Testis (tissue), 3 donors: ENCODE data around the gene PLCH2. TPM values are rescaled to one million over a fixed set of nuclear protein-coding genes. Genes with fewer than 3 reads are reported as not detected.

Source experiments
- DNase-seq: peaks from one replicate; pipeline ENCODE4 v3.0.0-alpha.2; 2019
- H3K27ac ChIP-seq, 2 donors: fragments of 200-600 bp; sonication (generic); one replicate each; pipeline ENCODE4 v1.5.1; 2019
- H3K27me3 ChIP-seq: fragments of 200-600 bp; sonication (generic); one replicate; pipeline ENCODE4 v1.5.1; 2019
- H3K36me3 ChIP-seq: fragments of 200-600 bp; sonication (generic); one replicate; pipeline ENCODE4 v1.5.1; 2017; ENCODE audit warnings: low read depth; ENCODE audit errors: missing control alignments
- H3K4me1 ChIP-seq: fragments of 200-600 bp; sonication (generic); one replicate; pipeline ENCODE4 v1.5.1; 2019
- H3K4me3 ChIP-seq, 2 donors: fragments of 200-600 bp; sonication (generic); one replicate each; pipeline ENCODE4 v1.5.1; 2017 to 2019
- H3K9me3 ChIP-seq: fragments of 200-600 bp; sonication (generic); one replicate; pipeline ENCODE4 v1.5.1; 2017
- POLR2A ChIP-seq: fragments of 450-650 bp; IDR thresholded peaks from one replicate; pipeline ENCODE4 v1.6.1; 2017; ENCODE audit warnings: antibody characterized with exemption, mild to moderate bottlenecking, moderate library complexity
- WGBS, 2 donors: methylation state at CpG; one replicate each; pipeline ENCODE4 v1.1.5; 2018; 5-methylcytosine and 5-hydroxymethylcytosine counted together
- intact Hi-C: fragments of 100-400 bp; cut with DNase I; formaldehyde crosslinking; loops from one replicate; pipeline ENCODE4 v1.15.1; 2023; ENCODE audit warnings: low total_unique reads
- polyA plus RNA-seq: library from polyadenylated mRNA; stranded (reverse); fragments of 350-450 nt; fragmentation: Illumina TruSeq; extraction: RNeasy Lipid Tissue Mini Kit (QIAGEN cat#74804); gene quantifications from one replicate; pipeline ENCODE4 v1.2.3, GENCODE V29; 2014; ENCODE audit warnings: low read depth, low replicate concordance; ENCODE audit not compliant: insufficient read depth
- total RNA-seq, 2 donors: library from RNA; depleted of rRNA; stranded (reverse); fragments of >200 nt; gene quantifications; one replicate each; pipeline ENCODE4 v1.2.3, GENCODE V29; 2016
- TF ChIP-seq, protein P1 (sequence below), 3 experiments: fragments of 450-650 bp in 2 of 3; fragments of 200-600 bp in 1 of 3; sonication (generic) in 1 of 3; IDR thresholded peaks; one replicate each; pipeline ENCODE4 v1.5.1; 2016 to 2019; ENCODE audit warnings: antibody characterized with exemption in 3 of 3, mild to moderate bottlenecking in 2 of 3, moderate library complexity in 1 of 3

The PLCH2 gene
- total and polyA plus RNA-seq, 3 donors from 2014 or later = 2.7 to 6.5 (median 5.7) TPM

DNA sequence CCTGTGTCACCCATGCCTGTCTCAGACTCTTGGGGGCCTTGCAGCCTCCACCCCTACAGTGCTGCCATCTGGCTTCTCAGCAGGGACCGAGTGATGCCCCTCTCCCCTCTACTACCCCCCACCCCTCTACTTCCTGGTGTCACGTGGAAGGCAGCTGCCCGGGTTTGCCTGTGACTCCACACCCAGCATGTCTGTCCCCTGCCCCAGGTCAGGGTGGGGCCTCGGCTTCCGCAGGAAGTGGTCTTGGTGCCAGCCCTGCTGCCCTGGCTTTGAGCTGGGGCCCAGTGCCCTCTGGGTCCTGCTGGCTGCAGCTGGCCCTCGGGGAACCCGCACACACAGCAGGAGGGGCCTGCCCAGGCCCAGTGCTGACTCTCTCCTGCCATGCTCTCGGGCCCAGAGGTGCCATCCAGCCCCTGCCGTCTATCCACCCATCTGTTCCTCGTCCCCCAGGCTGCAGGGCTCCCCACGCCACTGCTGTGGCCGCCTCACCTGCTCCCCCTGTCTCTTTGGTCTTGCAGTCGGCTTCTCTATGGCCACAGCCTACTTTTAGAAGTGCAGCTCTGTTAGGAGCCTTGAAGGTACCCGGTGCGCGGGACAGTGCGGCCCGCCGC is 24.0 kb downstream of the PLCH2 start:
- TF ChIP-seq, protein P1, sequence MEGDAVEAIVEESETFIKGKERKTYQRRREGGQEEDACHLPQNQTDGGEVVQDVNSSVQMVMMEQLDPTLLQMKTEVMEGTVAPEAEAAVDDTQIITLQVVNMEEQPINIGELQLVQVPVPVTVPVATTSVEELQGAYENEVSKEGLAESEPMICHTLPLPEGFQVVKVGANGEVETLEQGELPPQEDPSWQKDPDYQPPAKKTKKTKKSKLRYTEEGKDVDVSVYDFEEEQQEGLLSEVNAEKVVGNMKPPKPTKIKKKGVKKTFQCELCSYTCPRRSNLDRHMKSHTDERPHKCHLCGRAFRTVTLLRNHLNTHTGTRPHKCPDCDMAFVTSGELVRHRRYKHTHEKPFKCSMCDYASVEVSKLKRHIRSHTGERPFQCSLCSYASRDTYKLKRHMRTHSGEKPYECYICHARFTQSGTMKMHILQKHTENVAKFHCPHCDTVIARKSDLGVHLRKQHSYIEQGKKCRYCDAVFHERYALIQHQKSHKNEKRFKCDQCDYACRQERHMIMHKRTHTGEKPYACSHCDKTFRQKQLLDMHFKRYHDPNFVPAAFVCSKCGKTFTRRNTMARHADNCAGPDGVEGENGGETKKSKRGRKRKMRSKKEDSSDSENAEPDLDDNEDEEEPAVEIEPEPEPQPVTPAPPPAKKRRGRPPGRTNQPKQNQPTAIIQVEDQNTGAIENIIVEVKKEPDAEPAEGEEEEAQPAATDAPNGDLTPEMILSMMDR (IDR thresholded peaks at IDR 0.05) = no peak
- TF ChIP-seq POLR2A = no peak
- Histone ChIP-seq H3K4me1 (no peaks in the 10 kb centered on the region), H3K4me3 (no peak overlapping the region), H3K36me3 (no peaks in the 10 kb centered on the region), H3K27me3 (no peaks in the 10 kb centered on the region), H3K27ac (no peak overlapping the region), H3K9me3 (no peaks in the 10 kb centered on the region)
- DNase-seq = no peak
- 74 to 75% methylated on average over 5 to 19 of the region's 19 CpGs for WGBS, 2 donors
- intact Hi-C loops = no loop called here

DNA sequence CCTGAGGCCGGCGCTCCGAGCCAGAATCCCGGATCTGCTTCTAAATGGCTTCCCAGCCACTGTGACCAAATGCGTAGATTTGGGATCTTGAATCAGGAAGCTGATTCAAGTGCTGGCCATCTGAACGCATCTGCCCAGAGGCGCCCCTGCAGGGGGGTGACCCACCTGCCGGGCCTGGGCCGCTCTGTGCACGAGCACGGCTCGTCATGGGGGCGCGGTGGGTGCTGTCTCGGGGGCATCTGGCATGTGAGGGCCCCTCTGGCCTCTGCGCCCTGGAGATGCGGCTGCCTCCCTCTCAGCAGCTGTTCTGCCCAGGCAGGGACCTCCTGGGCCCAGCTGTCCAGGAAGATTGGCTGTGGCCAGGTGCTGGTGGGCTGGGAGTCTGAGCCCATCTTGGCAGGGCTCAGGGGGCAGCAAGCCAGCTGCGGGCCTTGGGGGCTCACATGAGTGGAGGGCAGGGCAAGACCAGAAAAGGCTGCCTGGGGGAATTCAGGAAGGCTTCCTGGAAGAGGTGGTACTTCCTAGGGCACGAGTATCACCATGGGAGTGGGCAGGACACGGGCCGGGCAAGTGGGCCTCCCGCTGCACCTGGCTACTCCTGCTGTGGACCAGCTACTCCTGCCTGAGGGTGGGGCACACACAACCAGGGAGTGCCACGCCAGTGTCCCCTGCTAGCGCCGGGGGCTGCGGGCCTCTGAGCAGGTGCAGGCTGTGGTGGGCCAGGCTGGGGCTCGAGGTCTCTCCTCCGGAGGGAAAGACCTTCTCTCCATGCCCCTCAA is 25.1 kb downstream of the PLCH2 start:
- 69 to 75% methylated on average over 19 to 28 of the region's 28 CpGs for WGBS, 2 donors
- Histone ChIP-seq H3K27me3 (no peaks in the 10 kb centered on the region), H3K27ac (no peak overlapping the region)

DNA sequence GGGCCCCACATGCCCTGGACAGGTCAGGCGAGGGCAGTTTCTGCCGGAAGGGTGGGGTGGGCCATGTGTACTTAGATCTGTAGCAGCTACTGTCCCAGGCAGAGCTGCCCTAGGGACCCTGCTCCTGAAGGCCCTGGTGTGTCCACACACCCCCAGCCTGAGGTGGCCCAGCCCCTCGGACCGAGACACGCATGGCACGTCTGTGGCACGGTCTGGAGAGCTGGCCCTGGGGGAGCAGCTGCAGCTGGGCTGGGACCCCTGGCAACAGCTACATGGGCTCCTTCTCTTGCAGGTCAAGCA is 25.7 kb downstream of the PLCH2 start:
- 60 to 79% methylated on average over 7 of the region's 7 CpGs for WGBS, 2 donors
- H3K9me3 ChIP-seq = no peaks in the 10 kb centered on the region
- no peaks in the 10 kb centered on the region for H3K36me3 ChIP-seq
- no peaks in the 10 kb centered on the region for H3K4me1 ChIP-seq
- intact Hi-C loops = no loop called here
- H3K4me3 ChIP-seq = no peak overlapping the region
- no peak overlapping the region for H3K27ac ChIP-seq
- no peaks in the 10 kb centered on the region for H3K27me3 ChIP-seq
- DNase-seq = no peak
- no peak for TF ChIP-seq POLR2A
- TF ChIP-seq, protein P1 (IDR thresholded peaks at IDR 0.05) = no peak

More for the DNA sequence above, 25.1 kb downstream of the PLCH2 start:
- TF ChIP-seq, protein P1 (IDR thresholded peaks at IDR 0.05) = no peak
- no peak for TF ChIP-seq POLR2A
- intact Hi-C loops = no loop called here
- no peak overlapping the region for H3K4me3 ChIP-seq
- no peak for DNase-seq
- H3K36me3 ChIP-seq = no peaks in the 10 kb centered on the region
- H3K9me3 ChIP-seq = no peaks in the 10 kb centered on the region
- H3K4me1 ChIP-seq = no peaks in the 10 kb centered on the region

DNA sequence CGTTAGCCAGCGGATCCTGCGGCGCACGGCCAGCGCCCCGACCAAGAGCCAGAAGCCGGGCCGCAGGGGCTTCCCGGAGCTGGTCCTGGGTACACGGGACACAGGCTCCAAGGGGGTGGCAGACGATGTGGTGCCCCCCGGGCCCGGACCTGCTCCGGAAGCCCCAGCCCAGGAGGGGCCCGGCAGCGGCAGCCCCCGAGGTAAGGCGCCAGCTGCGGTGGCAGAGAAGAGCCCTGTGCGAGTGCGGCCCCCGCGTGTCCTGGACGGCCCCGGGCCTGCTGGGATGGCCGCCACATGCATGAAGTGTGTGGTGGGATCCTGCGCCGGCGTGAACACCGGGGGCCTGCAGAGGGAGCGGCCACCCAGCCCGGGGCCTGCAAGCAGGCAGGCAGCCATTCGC is 26.1 kb downstream of the PLCH2 start:
- H3K27me3 ChIP-seq = no peaks in the 10 kb centered on the region
- H3K4me3 ChIP-seq = no peak overlapping the region
- H3K36me3 ChIP-seq = no peaks in the 10 kb centered on the region
- no peaks in the 10 kb centered on the region for H3K4me1 ChIP-seq
- no peak for DNase-seq
- no peak overlapping the region for H3K27ac ChIP-seq
- WGBS, 2 donors = 83% methylated on average over 34 of the region's 34 CpGs; no CpG with 5 or more reads in 1 of the 2 donors
- no peaks in the 10 kb centered on the region for H3K9me3 ChIP-seq
- TF ChIP-seq POLR2A = no peak
- TF ChIP-seq, protein P1 (IDR thresholded peaks at IDR 0.05) = no peak
- intact Hi-C loops = no loop called here
